ENCODE measurements around the gene GPD1. TPM values are rescaled to one million over a fixed set of nuclear protein-coding genes. Genes with fewer than 3 reads are reported as not detected.
"Not testable (repeated sequence)": the region's sequence is repeated elsewhere in the genome, so short reads cannot be mapped to it uniquely, and the experiment has no call there.

Gene GPD1
- total RNA-seq, 1 donor from 2014 or later = 9.0 TPM

DNA sequence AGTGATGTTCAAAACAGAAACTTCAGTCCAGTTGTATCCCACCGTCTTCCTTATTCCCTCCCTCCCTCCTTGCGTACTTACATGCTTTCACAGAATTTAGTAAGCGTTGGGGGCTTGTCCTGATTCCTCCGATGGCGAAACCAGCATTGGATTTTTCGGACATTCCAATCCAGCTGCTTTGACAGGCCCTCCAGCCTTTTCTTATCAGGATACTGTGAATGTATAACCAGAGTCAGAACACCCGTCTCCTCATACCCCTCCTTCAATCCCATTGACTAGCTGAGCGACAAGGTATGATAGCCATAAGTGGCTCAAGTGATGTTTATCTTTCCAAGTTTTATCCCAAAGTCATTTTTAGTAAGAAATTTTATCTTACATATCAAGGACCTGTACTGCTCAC is 39.2 kb downstream of the GPD1 start:
- TF ChIP-seq, protein P1, sequence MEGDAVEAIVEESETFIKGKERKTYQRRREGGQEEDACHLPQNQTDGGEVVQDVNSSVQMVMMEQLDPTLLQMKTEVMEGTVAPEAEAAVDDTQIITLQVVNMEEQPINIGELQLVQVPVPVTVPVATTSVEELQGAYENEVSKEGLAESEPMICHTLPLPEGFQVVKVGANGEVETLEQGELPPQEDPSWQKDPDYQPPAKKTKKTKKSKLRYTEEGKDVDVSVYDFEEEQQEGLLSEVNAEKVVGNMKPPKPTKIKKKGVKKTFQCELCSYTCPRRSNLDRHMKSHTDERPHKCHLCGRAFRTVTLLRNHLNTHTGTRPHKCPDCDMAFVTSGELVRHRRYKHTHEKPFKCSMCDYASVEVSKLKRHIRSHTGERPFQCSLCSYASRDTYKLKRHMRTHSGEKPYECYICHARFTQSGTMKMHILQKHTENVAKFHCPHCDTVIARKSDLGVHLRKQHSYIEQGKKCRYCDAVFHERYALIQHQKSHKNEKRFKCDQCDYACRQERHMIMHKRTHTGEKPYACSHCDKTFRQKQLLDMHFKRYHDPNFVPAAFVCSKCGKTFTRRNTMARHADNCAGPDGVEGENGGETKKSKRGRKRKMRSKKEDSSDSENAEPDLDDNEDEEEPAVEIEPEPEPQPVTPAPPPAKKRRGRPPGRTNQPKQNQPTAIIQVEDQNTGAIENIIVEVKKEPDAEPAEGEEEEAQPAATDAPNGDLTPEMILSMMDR (IDR thresholded peaks at IDR 0.05; ENCODE audit: borderline replicate concordance) = no peak
- Histone ChIP-seq H3K4me1 (peaks cover 25% of the 10 kb centered on the region), H3K36me3 (peaks cover 35% of the 10 kb centered on the region), H3K27ac (replicated peaks) (no peak overlapping the region), H3K4me3 (no peak overlapping the region), H3K27me3 (ENCODE audit: low read depth) (no peaks in the 10 kb centered on the region), H3K9me3 (replicated peaks) (no peaks in the 10 kb centered on the region)
- intact Hi-C loops (cut with micrococcal nuclease) = no loop called here
- no peak for DNase-seq

DNA sequence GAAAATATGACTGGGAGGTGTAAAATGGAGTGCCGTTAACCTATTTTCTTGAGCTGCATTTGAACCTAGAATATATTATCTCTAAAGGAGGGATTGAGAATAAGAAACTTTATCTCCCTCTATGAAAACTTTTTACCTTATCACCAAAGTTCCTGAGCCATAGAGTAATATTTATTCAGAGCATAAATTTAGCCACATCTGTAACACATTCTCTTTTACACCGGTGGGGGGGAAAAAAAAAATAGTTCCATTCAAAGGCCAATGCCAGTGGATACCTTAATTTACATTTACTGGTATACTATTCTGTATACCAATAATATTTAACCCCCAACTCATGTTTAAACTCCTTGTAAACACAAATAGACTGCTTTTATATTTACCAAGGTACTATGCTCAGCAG is 41.6 kb downstream of the GPD1 start:
- TF ChIP-seq, protein P1 (IDR thresholded peaks at IDR 0.05; ENCODE audit: borderline replicate concordance) = no peak

DNA sequence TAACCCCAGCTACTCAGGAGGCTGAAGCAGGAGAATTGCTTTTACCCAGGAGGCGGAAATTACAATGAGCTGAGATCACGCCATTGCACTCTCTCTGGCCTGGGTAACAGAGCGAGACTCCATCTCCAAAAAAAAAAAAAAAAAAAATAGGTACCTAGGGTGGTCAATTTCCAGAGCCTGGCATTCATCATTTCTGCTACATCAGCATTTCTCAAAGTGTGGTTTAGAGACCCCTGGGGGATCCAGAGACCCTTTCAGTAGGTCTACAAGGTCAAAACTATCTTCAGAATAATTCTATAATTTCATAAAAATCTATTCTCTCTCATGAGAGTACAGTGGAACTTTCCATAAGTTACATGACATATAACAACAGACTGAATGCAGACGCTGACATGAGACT is 43.5 kb downstream of the GPD1 start:
- TF ChIP-seq, protein P1 (IDR thresholded peaks at IDR 0.05; ENCODE audit: borderline replicate concordance) = no peak
- Histone ChIP-seq H3K27ac (replicated peaks) (no peak overlapping the region), H3K4me1 (peaks cover 38% of the 10 kb centered on the region), H3K36me3 (peaks cover 6% of the 10 kb centered on the region), H3K27me3 (ENCODE audit: low read depth) (no peaks in the 10 kb centered on the region), H3K4me3 (no peak overlapping the region), H3K9me3 (replicated peaks) (no peaks in the 10 kb centered on the region)
- intact Hi-C loops (cut with micrococcal nuclease) = no loop called here
- no peak for DNase-seq

More for the DNA sequence above, 41.6 kb downstream of the GPD1 start:
- no peak overlapping the region for H3K4me3 ChIP-seq
- H3K9me3 ChIP-seq (replicated peaks) = no peaks in the 10 kb centered on the region
- H3K4me1 ChIP-seq = peaks cover 26% of the 10 kb centered on the region
- intact Hi-C loops (cut with micrococcal nuclease) = no loop called here
- no peak for DNase-seq
- peaks cover 24% of the 10 kb centered on the region for H3K36me3 ChIP-seq
- no peaks in the 10 kb centered on the region for H3K27me3 ChIP-seq (ENCODE audit: low read depth)
- H3K27ac ChIP-seq (replicated peaks) = no peak overlapping the region

DNA sequence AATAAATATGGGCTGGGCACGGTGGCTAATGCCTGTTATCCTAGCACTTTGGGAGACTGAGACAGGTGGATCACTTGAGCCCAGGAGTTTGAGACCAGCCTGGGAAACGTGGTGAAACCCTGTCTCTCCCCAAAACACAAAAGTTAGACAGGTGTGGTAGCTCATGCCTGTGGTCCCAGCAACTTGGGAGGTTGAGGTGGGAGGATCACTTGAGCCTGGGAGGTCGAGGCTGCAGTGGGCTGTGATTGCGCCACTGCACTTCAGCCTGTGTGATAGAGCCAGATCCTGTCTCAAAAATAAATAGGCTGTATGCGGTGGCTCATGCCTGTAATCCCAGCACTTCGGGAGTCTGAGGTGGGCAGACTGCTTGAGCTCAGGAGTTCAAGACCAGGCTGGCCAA is 44.2 kb downstream of the GPD1 start:
- H3K27ac ChIP-seq (replicated peaks); H3K4me3 ChIP-seq; H3K36me3 ChIP-seq; DNase-seq; intact Hi-C loops (cut with micrococcal nuclease); H3K9me3 ChIP-seq (replicated peaks); H3K27me3 ChIP-seq (ENCODE audit: low read depth): not testable (repeated sequence)
- H3K4me1 ChIP-seq = peaks cover 33% of the 10 kb centered on the region

DNA sequence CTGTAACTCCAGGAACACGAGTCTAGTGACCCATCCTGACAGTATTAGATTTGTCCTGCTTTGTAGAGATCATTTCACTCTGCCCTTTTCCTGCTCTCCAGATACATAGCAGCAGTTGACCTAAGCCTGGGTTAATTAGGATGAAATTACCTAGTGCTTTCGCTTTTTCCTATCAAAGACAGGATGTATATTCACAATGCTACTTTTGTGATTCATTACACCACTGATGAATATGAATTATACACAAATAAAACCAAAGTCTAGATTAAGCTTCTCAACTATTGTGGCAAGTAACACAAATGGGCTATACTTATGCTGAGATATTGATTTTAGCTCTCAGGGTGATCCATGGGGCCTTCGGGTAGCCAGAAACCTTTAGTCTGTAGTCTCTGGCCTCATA is 45.5 kb downstream of the GPD1 start:
- TF ChIP-seq, protein P1 (IDR thresholded peaks at IDR 0.05; ENCODE audit: borderline replicate concordance) = no peak
- no peaks in the 10 kb centered on the region for H3K36me3 ChIP-seq
- H3K4me1 ChIP-seq = peaks cover 28% of the 10 kb centered on the region
- no peaks in the 10 kb centered on the region for H3K27me3 ChIP-seq (ENCODE audit: low read depth)
- no peaks in the 10 kb centered on the region for H3K9me3 ChIP-seq (replicated peaks)
- H3K4me3 ChIP-seq = no peak overlapping the region
- DNase-seq = no peak
- no peak overlapping the region for H3K27ac ChIP-seq (replicated peaks)
- intact Hi-C loops (cut with micrococcal nuclease) = no loop called here

DNA sequence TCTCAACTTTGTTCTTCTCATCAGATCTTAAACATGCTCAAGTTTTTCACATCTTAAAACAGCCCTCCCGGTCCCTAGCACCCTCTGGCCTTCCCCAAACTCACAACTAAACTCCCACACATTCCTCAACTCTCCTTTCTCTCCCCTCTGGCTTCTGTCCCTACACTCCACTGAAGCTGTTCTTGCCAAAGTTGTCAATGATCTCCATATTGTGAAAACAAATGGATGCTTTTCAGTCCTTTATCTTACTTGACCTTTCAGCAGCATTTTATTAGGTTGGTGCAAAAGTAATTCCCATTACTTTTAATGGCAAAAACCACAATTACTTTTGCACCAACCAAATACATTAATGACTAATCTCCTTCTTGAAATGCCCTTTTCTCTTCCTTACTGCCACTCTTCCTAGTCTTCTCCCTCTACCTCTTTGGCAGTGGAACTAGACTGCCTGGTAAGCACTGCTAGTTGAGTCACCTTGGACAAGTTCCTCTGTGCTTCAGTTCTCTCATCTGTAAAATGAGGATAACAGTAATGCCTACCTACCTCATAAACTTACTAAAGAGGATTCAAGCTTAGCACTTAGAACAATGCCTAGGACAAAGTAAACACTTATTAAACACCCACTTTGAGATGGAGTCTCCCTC is 47.4 kb downstream of the GPD1 start:
- Histone ChIP-seq H3K9me3 (replicated peaks) (no peaks in the 10 kb centered on the region), H3K27ac (replicated peaks) (no peak overlapping the region), H3K36me3 (no peaks in the 10 kb centered on the region), H3K4me1 (peaks cover 14% of the 10 kb centered on the region), H3K27me3 (ENCODE audit: low read depth) (no peaks in the 10 kb centered on the region), H3K4me3 (no peak overlapping the region)
- no peak for DNase-seq
- TF ChIP-seq, protein P1 (IDR thresholded peaks at IDR 0.05; ENCODE audit: borderline replicate concordance) = no peak
- intact Hi-C loops (cut with micrococcal nuclease) = no loop called here

DNA sequence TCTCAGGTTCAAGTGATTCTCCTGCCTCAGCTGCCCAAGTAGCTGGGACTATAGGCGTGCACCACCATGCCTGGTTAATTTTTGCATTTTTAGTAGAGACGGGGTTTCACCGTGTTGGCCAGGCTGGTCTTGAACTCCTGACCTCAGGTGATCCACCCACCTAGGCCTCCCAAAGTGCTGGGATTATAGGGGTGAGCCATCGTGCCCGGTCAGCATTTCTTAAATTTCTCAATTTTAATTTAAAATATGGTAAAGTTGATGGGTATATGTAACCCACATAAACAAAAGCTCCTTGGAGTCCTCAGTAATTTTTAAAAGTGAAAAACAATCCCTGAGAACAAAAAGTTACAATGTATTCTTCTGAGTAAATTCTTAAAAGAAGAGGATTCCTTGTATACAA is 51.1 kb downstream of the GPD1 start:
- DNase-seq; intact Hi-C loops (cut with micrococcal nuclease); H3K27me3 ChIP-seq (ENCODE audit: low read depth): not testable (repeated sequence)

More for the DNA sequence above, 51.1 kb downstream of the GPD1 start:
- H3K9me3 ChIP-seq (replicated peaks); H3K36me3 ChIP-seq; H3K27ac ChIP-seq (replicated peaks); H3K4me3 ChIP-seq: not testable (repeated sequence)
- peaks cover 12% of the 10 kb centered on the region for H3K4me1 ChIP-seq
